Skin of body (tissue), 2 donors: Measurements from ENCODE around the gene ARMC5. TPM values are rescaled to one million over a fixed set of nuclear protein-coding genes. Genes with fewer than 3 reads are reported as not detected.
"Not testable (repeated sequence)": the region's sequence is repeated elsewhere in the genome, so short reads cannot be mapped to it uniquely, and the experiment has no call there.

Experiments
- DNase-seq: peaks from one replicate; lab custom pipeline; 2025; lab: John Stamatoyannopoulos, UW
- total RNA-seq: library from RNA; depleted of rRNA; stranded (reverse); fragments of >200 nt; gene quantifications from one replicate; pipeline ENCODE4 v1.2.3, GENCODE V29; 2014

ARMC5 gene
- total RNA-seq, 1 donor from 2014 or later = 3.6 TPM

- DNase-seq = no peak
Observed at GRCh38 chr16:31435341-31436220, 23.7 kb upstream of the ARMC5 start.

- no peak for DNase-seq
Observed at GRCh38 chr16:31436221-31437045, 22.9 kb upstream of the ARMC5 start.

GRCh38 chr16:31438414-31438813, 20.9 kb upstream of the ARMC5 start:
- no peak for DNase-seq

- DNase-seq = not testable (repeated sequence)
Observed at GRCh38 chr16:31439023-31439422, 20.3 kb upstream of the ARMC5 start.

- DNase-seq = no peak
Observed at GRCh38 chr16:31439519-31439918, 19.8 kb upstream of the ARMC5 start.

GRCh38 chr16:31440516-31441184, 18.7 kb upstream of the ARMC5 start:
- DNase-seq = no peak

- no peak for DNase-seq
Observed at GRCh38 chr16:31441956-31442355, 17.3 kb upstream of the ARMC5 start.

GRCh38 chr16:31445931-31446330, 13.4 kb upstream of the ARMC5 start:
- DNase-seq = not testable (repeated sequence)

GRCh38 chr16:31451201-31451600, 8.1 kb upstream of the ARMC5 start:
- DNase-seq = no peak

- DNase-seq = no peak
Observed at GRCh38 chr16:31451681-31452351, 7.5 kb upstream of the ARMC5 start.

- DNase-seq = no peak
Observed at GRCh38 chr16:31452631-31453106, 6.6 kb upstream of the ARMC5 start.

GRCh38 chr16:31453255-31454204, 5.8 kb upstream of the ARMC5 start:
- DNase-seq = no peak

- DNase-seq = no peak
Observed at GRCh38 chr16:31455601-31456314, 3.5 kb upstream of the ARMC5 start.

GRCh38 chr16:31456988-31457360, 2.3 kb upstream of the ARMC5 start:
- no peak for DNase-seq

- DNase-seq = no peak
Observed at GRCh38 chr16:31458073-31458843, 1.0 kb upstream of the ARMC5 start.

- DNase-seq = peak; percentile 100
Observed at GRCh38 chr16:31459687-31460581, 633 bp downstream of the ARMC5 start.

GRCh38 chr16:31460582-31461002, 1.3 kb downstream of the ARMC5 start:
- peak; percentile 79 for DNase-seq
